ENCODE data around the gene HTR3D. TPM values are rescaled to one million over a fixed set of nuclear protein-coding genes. Genes with fewer than 3 reads are reported as not detected.

HTR3D gene
- total and polyA plus RNA-seq, 4 donors, result not detected

DNA sequence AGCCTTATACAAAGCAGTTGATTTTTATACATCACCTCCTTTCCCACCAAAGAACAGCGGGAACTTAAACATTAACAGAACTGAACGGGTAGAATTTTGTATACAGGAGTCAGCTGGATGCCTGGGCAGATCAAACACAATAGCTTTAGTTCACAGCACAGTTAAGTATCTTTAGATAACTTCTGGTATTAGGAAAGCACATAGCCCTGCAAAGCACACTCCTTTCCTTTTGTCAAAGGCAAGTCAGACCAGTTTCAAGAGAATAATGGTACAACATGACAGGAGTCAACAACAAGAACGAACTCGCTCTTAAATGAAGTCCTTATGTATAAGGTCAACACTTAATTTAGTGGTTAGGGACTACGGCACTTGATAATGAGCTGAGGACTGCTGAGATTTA is 40.1 kb upstream of the HTR3D start:
- Histone ChIP-seq H3K4me1 (ENCODE audit: control insufficient read depth in 5 of 5, insufficient read depth in 5 of 5, low read length in 5 of 5) (peaks cover 0 to 7% (median 0%) of the 10 kb centered on the region in 5 donors), H3K27me3 (ENCODE audit: control insufficient read depth in 3 of 3, insufficient read depth in 3 of 3, low read length in 2 of 3) (no peaks in the 10 kb centered on the region), H3K9ac (ENCODE audit: insufficient read depth in 1 of 2, low read length in 2 of 2) (no peak overlapping the region), H3K4me3 (no peak overlapping the region), H3K36me3 (ENCODE audit: control insufficient read depth in 4 of 4, insufficient read depth in 4 of 4, low read length in 4 of 4) (peaks cover 12 to 19% (median 15%) of the 10 kb centered on the region in 4 donors), H3K9me3 (ENCODE audit: control insufficient read depth in 4 of 4, insufficient read depth in 3 of 4, low read length in 3 of 4) (no peaks in the 10 kb centered on the region), H3K27ac (ENCODE audit: low read depth in 1 of 2, low read length in 1 of 2) (no peak overlapping the region)
- peak in 2 of 3 donors; percentile 61 to 75 for DNase-seq
- no peak for ATAC-seq (ENCODE audit: insufficient read depth, low FRiP score)
- WGBS, 2 donors, result 71 to 79% methylated on average over 5 of the region's 5 CpGs
- TF ChIP-seq, protein P1, sequence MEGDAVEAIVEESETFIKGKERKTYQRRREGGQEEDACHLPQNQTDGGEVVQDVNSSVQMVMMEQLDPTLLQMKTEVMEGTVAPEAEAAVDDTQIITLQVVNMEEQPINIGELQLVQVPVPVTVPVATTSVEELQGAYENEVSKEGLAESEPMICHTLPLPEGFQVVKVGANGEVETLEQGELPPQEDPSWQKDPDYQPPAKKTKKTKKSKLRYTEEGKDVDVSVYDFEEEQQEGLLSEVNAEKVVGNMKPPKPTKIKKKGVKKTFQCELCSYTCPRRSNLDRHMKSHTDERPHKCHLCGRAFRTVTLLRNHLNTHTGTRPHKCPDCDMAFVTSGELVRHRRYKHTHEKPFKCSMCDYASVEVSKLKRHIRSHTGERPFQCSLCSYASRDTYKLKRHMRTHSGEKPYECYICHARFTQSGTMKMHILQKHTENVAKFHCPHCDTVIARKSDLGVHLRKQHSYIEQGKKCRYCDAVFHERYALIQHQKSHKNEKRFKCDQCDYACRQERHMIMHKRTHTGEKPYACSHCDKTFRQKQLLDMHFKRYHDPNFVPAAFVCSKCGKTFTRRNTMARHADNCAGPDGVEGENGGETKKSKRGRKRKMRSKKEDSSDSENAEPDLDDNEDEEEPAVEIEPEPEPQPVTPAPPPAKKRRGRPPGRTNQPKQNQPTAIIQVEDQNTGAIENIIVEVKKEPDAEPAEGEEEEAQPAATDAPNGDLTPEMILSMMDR (IDR thresholded peaks at IDR 0.05; ENCODE audit: control extremely low read depth, extremely low read depth), result no peak

DNA sequence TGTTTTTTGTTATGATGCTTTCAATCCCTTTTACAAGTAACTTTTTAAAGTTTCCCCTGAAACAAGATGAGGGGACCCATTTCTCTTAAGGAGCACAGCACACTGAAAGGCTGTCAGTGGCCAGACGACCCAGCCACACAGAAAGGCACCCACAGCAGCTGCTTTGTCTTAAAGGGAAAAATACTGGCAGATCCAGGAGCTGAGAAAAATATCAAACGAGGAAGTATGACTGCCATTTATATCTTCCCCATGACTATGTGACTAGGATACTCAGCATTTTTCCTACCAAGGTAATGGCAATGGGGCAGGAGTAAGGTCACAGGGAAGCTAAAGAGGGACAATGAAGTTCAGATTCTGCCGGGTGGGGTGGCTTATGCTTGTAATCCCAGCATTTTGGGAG is 29.8 kb upstream of the HTR3D start:
- H3K27me3 ChIP-seq (ENCODE audit: control insufficient read depth in 3 of 3, insufficient read depth in 3 of 3, low read length in 2 of 3), result no peaks in the 10 kb centered on the region
- H3K4me3 ChIP-seq, result no peak overlapping the region
- DNase-seq, result no peak
- H3K4me1 ChIP-seq (ENCODE audit: control insufficient read depth in 5 of 5, insufficient read depth in 5 of 5, low read length in 5 of 5), result peaks cover 0 to 11% (median 2%) of the 10 kb centered on the region in 5 donors
- no peak for ATAC-seq (ENCODE audit: insufficient read depth, low FRiP score)
- H3K36me3 ChIP-seq (ENCODE audit: control insufficient read depth in 4 of 4, insufficient read depth in 4 of 4, low read length in 4 of 4), result peaks cover 0 to 10% (median 1%) of the 10 kb centered on the region in 4 donors
- H3K9ac ChIP-seq (ENCODE audit: insufficient read depth in 1 of 2, low read length in 2 of 2), result no peak overlapping the region
- no peaks in the 10 kb centered on the region for H3K9me3 ChIP-seq (ENCODE audit: control insufficient read depth in 4 of 4, insufficient read depth in 3 of 4, low read length in 3 of 4)
- WGBS, 2 donors, result 83 to 91% methylated on average over 3 of the region's 3 CpGs
- no peak overlapping the region for H3K27ac ChIP-seq (ENCODE audit: low read depth in 1 of 2, low read length in 1 of 2)
- TF ChIP-seq, protein P1 (IDR thresholded peaks at IDR 0.05; ENCODE audit: control extremely low read depth, extremely low read depth), result no peak

DNA sequence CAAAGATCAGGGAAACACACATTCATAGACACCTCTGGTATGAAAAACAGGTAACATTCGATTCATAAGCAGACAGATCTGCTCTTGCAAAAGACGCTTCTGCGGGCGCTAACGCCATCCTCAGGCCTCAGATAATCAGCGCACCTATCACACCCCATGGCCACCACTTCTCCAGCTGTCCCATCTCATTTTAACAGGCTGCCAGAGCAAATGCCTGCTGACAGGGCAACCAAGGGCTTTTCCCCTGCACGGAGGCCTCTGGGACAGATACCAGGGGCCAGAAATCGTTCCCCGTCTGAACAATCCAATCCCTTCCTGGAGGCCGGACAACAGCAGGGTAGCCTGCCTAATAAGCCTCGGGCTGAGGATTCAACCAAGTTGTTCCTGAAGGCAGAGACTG is 29.1 kb upstream of the HTR3D start:
- Histone ChIP-seq H3K9ac (ENCODE audit: insufficient read depth in 1 of 2, low read length in 2 of 2) (no peak overlapping the region), H3K4me1 (ENCODE audit: control insufficient read depth in 5 of 5, insufficient read depth in 5 of 5, low read length in 5 of 5) (peaks cover 0 to 11% (median 2%) of the 10 kb centered on the region in 5 donors), H3K27ac (ENCODE audit: low read depth in 1 of 2, low read length in 1 of 2) (peak overlapping the region in 1 of 2 donors; percentile 40), H3K4me3 (no peak overlapping the region), H3K27me3 (ENCODE audit: control insufficient read depth in 3 of 3, insufficient read depth in 3 of 3, low read length in 2 of 3) (no peaks in the 10 kb centered on the region), H3K9me3 (ENCODE audit: control insufficient read depth in 4 of 4, insufficient read depth in 3 of 4, low read length in 3 of 4) (no peaks in the 10 kb centered on the region), H3K36me3 (ENCODE audit: control insufficient read depth in 4 of 4, insufficient read depth in 4 of 4, low read length in 4 of 4) (peaks cover 0 to 10% (median 1%) of the 10 kb centered on the region in 4 donors)
- DNase-seq (no peak), ATAC-seq (ENCODE audit: insufficient read depth, low FRiP score) (no peak)
- 94 to 96% methylated on average over 11 of the region's 11 CpGs for WGBS, 2 donors
- TF ChIP-seq, protein P1 (IDR thresholded peaks at IDR 0.05; ENCODE audit: control extremely low read depth, extremely low read depth), result no peak
